HG03280 (cell line): ENCODE data around the gene NTM.

Source experiments
- ATAC-seq: cut with Tn5 transposase; IDR thresholded peaks from one replicate; pipeline ENCODE4 v1.9.1; 2021; ENCODE audit warnings: mild to moderate bottlenecking, moderate library complexity; ENCODE audit not compliant: unreplicated experiment

NTM gene

DNA sequence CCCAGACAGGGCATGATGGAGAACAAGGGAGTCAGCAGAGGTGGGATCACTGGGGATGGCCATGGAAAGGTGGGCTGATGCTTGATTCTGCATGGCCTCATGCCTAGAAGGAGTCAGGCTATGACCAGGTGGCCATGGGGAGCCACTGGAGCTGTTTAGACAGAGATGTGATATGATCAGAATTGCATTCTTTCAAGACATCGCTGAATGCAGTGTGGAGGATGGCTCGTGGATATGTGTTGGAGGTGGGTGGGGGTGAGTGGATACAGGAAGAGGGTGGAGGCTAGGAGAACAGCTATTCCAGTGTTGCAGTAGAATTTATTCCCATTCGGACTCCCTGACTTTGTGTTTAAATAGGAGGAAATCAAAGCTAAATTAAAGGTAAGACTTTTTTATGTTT lies 841.1 kb downstream of the NTM start:
- ATAC-seq: no peak

DNA sequence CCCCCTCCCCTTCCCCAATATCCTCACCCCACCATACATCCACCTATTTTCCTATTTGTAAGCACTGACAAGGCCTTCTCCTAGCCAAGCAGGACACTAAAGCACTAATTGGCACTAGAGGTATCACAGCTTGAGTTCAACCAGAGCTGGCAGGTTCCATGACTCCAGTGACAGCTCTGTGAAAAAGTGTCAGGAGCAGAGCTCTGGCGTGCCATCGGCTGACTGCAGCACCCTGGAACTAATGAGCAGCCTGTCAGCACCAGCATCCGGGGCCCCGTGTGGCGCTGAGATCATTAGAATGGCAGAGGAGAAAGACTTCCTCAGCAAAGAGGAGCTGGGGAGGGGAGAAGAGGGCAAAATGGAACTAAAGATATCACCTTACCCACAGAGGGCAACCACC lies 847.4 kb downstream of the NTM start:
- ATAC-seq: no peak

DNA sequence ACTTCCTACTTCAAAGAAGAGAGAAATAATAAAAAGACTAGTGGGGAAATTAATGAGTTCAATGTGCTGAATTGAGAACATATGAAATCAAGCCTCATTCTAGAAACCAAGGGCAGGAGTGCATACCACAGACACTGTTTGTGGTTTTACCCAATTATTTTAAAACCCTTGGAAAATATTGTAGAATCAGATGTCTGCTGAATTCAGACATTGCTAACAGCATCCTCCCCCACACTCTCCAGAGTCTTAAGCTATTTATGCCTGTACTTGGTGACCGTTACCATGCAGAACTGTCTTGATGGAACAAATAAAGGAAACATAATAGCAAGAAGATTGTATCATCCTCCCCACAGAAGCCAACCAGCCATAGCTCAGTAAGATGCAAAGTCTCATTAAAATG lies 850.1 kb downstream of the NTM start:
- ATAC-seq: no peak

DNA sequence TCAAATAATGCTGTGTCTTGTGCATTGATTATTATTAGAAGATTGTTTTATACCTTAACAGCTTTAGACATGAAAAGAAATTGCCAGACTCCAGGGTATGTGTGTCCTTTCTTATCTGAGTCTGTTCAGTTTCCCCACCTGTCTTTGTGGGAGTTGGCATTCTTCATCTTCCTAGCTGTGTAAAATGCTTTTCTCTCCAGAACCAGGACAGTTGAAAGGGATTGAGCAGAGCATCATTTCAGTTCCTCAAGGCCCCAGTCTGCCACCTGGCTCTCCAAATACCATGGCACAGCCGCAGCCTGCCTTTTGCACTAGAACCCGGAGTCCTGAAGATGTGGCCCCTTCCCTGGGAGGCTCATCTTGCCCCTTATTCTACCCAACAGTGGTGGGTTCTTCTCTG lies 851.9 kb downstream of the NTM start:
- ATAC-seq: no peak

DNA sequence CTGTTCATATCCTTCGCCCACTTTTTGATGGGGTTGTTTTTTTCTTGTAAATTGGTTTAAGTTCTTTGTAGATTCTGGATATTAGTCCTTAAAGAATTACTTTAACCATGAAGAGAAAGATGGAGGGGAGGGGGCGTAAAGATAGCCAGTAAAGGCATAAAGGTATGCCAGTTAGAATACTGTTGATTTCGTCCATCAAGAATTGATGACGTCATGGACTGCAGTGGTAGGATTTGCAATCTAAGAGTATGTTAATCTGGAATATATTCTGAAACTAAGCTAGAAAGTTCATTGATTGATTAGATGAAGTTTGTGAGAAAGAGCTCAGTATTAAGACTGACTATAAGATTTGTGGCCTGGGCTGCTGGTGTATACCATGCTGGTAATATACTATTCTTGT lies 856.1 kb downstream of the NTM start:
- no peak for ATAC-seq

DNA sequence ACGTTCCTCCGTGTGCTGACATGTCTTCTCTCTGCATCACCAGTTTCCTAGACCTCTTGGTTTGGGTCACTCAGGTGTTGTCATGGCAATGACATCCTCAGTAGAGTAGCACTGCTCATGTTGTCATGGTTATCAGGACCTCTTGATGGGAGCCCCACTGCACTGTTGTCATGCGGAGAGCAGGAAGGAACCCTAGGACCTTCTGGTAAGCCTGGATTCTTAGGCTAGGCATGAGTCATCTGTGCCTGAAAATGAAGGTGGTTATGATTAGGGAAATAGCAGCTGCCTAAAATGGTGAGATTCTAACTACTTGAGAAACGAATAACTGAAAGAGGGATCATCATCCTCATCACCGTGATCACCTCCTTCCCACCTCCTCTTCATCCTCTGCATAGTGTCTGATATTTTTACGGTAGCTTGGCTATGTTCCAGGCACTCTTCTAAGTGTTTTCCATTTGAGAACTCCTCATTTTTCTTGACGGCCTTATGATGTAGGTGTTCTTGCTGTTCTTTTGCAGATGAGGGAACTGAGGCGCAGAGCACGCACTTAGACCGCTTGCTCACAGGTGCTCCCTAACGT lies 858.4 kb downstream of the NTM start:
- no peak for ATAC-seq

DNA sequence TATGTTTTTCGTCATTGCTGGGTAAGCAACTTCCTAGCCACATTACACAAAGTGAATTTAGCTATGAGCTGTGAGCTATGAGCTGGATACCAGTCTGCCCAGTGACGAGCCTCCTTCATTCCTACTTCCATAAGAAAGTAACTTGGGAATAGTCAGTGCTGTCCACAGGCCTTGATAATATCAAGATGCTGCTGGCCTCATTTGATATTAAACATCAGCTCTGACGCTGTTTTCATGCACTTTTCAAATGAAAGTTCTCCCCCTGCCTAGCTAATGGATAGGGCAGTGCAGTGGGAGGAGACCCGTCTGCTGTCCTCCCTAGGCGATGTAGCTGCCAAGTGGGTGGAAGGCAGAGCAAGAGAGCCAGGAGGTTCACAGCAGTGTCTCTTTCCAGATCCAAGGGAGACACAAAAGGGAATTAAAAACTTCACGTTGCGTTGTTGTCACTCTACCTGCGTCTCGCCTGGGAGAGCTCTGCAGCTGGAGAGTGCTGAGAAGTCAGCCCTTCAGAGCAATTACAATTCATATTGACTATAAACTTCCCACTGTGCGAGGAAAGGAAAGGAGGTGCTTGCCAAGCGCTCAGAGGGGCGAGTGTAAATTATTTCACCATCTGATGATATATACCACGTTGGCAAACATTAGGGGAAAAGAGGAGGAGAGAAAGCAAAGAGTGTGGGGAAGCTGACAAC lies 861.4 kb downstream of the NTM start:
- ATAC-seq: no peak

DNA sequence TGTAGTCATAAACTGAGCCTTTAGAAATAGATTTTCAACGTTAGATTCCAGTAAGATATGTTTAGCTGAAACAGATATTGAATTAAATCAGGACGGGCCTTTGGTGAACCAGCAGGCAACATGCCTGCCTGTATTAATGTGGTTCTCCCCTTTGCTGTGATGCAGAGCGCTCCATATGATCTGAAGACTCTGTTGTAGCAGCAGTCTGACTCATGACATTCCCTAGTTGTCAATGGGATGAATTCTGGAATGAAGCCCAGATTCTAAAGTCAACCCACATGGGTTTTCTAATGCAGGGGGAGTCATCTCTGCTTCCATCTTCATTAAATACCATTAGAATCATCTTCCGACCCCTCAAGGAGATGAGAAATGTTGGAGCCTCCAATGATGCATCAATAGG lies 864.5 kb downstream of the NTM start:
- ATAC-seq: no peak

DNA sequence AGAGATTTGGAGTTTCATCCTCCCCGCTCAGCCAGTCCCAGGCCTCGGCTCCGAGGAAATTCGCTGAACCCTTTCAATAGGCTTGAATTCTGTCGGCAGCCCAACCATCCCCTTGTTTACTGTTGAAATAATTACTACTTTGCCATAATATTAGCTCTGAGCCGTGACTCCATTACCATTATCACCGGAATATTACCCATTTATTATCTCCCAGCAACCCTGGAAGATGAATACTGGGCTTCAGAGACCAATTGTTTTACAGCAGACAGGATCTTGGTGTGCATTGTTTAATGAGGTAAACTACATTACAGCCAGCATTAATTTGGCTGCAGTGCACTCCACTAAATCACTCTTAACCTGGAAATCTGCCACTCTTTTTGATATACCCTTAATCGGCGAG lies 867.4 kb downstream of the NTM start:
- ATAC-seq: no peak

DNA sequence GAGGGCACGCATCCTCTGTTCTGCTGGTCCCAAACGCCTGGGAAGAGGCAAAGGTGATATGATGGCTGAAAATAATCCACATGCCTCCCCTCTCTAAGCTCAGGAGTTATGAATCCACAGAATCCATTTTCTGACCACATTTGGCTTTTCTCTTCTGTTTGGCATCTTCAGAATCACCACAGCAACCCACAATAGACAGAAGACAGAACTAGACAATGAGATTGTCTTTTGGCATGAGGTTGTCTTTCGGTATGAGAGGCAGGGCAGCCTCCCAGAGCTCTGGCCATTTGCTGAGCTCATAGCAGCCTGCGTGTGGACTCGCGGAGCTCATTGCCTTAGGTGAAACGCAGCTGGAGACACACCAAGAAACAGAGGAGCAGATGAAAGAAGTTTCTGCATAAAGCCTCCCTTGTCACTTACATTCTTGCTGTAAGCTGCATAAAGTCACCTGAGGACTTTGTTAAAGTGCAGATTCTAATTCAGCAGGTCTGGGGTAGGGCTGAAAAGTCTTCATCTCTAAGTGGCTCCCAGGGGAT lies 868.0 kb downstream of the NTM start:
- no peak for ATAC-seq

DNA sequence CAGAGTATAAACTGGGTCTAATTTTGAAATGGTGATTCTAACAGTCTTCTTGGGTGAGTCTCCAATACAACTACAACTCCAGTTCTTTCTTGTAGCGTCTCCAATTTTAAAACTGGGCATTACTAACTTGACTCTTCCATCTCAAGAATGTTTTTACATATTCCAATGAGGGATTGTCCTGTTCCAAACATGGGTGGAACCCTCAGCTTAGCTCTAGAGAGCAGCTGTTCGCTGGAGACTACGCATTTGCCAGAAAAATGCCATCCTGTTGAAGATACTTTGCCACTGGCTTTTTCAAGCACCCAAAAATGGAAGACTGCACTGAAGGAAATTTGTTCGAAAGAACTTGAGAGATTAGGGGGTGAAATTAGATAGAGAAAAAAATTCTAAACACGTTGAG lies 870.0 kb downstream of the NTM start:
- no peak for ATAC-seq

DNA sequence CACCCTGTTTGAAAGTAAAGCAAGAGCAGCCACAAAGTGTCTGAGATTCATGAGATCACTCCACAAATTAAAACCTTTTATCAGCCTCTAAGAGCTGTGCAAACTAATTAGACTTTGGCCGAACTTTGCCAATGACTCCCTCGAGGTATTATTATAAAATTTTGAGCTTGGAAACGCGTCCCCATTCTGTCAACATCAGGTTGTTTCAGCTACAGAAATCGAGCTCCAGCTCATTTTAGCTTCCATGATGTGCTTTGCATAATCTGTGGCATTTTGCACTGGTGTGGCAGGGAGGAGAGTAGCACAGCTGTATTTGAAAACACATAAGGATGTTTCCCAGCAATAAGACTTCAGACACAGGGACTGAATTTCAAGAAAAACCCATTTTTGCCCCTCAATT lies 872.2 kb downstream of the NTM start:
- no peak for ATAC-seq

DNA sequence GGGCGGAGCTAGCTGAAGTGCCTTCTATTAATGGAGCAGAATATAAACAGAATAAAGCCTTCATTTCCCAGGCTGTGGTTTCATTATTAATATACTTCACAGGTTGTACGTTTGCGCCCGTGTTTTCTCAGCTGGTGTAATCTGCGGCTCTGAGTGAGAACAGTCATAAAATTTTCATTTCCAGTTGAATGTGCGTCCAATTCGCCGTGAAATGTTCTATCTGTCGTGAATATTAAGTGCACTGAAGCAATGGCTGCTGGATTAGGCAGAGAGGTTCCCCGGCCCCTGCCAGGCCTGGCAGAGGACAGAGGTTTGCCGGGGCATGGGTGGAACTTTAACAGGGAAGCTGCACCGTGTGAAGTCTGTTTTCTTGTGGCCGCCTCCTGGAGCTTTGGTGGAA lies 874.4 kb downstream of the NTM start:
- no peak for ATAC-seq

DNA sequence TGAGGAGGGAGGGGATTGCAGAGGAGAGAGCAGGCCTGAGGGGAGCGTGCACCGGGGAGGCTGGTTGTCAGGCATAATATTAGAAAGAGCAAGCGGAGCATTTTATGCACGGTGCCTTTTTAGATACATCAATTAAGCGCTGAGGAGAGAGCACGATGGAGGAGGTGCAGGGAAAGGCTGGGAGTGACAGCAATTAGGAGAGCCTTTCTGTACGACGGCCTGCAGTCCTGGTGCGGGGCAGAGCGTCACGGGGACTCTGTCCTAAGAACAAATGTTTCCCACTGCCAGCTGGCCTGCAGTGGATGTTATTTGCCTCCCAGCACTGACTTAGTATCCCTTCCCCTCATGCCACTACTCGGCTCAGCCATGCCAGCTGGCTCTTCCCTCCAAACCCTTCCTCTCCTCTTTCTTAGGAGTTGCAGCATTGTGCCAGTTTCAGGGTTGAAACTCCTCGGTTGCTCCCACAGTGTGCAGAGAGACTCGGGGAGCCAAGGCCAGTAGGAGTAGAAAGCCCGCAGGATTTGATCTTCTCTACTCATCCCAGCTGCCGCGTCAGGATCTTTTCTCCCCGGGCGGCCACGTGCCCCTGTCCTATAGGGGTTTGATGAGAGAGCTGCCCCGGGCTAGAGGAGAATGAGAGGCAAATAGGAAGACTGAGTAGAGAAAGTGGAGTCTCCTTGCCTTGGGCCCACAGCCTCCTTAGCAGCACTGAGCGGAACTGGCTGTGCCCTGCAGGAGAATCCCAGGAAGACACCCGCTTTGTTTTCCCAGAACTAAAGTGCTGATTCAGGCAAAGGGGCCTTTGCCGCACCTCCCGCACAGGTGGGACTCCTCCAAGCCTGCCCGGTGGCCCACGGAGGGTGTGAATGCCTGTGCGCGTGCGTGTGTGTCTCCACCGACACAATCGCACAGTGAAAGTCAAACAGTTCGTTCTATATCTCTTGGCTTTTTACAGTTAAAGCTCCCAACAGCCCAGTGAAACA lies 875.3 kb downstream of the NTM start:
- no peak for ATAC-seq

DNA sequence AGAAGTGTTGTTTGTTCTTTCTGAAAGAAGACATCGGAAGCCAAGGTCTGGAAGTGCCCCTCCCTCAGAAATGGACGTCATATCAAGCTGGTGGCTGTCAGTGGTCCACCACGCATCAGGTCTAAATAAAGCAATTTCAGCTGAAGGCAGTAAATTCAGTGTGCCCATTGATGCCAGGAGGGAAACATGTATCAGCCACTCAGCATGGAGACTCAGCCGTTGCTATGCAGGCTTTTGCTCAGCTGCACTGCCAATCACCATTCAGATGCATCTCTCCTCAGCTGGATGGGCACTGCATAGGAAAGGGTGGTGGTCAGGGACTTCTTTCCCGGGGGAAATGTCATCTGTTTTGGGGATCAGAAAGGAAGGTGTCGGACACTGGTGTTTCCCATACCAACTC lies 878.2 kb downstream of the NTM start:
- no peak for ATAC-seq

DNA sequence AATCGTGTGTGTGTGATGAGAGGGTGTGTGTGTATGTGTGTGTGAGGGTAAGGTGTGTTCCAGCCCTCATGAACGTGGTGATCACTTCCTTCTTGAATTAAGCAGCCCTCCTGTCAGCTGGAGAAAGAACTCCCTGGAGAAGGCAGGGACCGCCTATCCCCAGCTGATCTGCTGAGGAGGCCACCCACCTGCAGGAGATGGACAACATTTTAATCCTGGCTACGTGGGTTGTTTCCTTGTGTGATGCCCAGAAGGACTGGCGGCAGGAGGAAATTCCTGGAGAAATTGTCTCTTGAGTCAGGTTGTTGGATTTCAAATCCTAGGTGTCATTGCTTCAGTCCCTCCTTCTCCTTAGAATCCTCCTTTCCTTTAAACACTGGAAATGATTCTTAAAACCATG lies 878.8 kb downstream of the NTM start:
- no peak for ATAC-seq

DNA sequence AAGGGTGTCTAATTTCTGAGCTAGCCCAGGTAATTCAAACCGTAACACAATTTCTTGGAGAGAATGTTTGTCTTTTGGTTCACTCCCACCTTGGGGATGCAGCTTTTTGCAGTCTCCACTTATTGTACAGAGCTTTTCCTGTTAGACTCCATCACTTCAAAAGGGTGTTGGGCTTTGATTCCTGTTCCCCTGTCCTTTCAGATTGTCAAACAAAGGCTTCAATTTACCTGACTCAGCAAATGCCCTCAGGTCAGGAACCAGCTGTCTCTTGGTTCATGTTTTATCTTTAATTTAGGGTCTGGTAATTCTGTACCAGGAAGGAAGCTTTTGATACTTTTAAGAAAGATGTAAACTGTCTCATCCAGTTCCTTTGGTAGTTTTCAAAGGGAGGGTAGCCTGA lies 880.6 kb downstream of the NTM start:
- ATAC-seq: no peak

DNA sequence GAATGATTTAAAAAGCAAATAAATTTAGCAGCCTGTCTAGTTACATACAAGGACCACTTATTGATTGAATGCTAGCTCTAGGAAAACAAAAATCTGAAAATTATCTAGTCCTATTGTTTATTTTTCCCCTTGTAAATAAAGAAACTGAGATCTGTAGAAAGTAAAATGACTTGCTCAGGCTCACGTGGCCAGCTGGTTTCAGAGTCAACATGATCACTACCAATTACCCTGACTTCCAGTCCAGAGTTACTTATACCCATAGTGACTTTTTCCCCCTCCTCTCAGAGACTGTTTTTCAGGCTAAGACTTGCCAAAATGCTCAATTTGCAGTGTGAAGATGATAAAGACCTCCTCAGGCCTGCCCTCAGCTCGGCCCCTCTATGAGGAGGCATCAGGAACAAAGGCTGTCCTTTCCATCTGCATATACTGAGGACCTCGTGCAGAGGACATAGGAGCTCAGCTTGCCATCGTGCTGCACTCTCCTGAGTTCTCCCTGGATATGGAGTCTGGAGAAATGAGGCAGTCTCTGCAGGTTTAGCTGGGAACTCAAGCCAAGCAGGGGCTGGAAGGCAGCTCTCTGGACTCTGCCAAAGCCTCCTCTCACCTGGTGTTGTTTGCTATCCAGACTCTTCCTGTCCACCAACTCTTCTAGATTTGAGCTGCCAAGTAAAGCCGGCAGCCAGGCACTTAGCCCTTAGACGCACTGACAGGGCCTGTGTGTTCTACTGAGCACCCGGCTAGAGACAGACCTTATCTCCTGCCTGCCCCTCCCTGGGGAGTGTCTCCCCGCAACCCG lies 883.3 kb downstream of the NTM start:
- no peak for ATAC-seq

DNA sequence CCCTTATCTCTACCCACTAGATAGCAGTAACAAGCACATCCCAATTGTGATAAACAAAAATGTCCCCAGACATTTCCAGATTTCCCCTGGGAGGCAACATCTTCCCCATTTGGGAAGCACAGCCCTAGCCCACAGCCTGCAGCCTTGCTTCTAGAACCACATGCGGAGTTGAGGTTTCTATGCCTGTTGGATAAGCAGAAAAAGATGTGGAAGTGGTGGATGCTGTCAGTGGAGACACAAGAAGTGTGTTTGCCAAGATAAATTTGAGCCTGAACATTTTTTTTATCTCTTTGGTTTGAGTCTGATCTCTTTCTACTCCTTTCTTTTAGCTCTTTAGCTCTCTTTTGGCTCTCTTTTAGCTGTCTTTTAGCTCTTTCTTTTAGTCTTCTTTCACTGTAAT lies 884.5 kb downstream of the NTM start:
- ATAC-seq: no peak

DNA sequence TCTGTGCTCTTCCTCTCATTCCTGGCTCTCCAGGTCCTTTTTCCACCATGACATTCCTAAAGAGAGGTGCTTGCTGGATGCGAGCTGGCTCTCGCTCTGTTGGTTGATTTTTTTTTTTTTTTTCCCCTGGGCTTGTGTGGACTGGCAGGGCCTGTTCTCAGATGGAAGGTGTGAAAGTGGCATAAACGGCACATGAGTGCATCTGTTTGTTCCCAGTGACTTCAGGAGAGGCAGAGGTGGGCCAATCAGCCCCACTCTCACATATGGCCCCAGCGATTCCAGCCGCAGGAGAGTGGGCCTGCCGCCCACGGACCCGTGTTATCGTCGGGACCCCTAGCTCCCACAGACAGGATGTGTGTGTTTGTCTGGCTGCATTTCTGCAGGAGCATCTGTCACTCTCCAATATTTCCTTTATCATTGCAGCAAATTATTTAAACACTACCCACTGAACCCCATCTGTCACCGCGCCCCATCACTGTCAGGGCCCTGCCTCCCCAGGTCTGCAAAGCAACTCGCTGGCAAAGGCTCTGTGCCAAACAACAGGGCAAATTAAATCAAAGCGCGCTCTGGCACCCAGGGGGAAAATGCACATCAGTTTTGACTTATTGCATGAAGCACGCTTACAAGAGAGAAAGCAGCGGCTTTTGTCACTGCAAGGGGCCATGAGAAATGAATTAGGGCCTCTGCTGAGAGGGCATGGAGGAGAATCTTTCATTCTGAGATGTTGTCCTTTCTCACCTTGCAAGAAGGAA lies 886.3 kb downstream of the NTM start:
- ATAC-seq: no peak
